HG03442 (cell line): ENCODE data around the gene ABCA2.
"Not testable (repeated sequence)": the region's sequence is repeated elsewhere in the genome, so short reads cannot be mapped to it uniquely, and the experiment has no call there.

Source experiments
- ATAC-seq: cut with Tn5 transposase; IDR thresholded peaks from one replicate; pipeline ENCODE4 v1.9.1; 2021; ENCODE audit warnings: mild to moderate bottlenecking, moderate library complexity; ENCODE audit not compliant: unreplicated experiment

ABCA2 gene

DNA sequence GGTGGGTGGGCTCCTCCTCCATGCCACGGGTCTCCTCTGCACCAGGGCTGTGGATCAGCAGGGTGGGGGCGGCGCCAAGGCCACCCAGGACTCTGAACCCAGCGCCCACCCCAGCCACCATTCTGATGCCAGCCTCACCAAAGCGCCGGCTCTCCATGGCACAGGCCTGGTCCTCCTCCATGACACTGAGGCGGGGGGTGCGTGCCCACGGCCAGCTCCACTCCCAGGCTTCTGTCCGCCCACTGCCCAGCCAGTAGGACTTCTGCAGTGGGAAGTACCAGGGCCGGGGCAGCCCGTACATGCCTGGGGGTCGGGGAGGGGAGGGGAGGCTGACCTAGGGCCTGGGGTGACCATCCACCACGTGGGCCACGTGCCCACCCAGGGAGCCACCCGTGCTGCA is 11.6 kb downstream of the ABCA2 start:
- no peak for ATAC-seq

DNA sequence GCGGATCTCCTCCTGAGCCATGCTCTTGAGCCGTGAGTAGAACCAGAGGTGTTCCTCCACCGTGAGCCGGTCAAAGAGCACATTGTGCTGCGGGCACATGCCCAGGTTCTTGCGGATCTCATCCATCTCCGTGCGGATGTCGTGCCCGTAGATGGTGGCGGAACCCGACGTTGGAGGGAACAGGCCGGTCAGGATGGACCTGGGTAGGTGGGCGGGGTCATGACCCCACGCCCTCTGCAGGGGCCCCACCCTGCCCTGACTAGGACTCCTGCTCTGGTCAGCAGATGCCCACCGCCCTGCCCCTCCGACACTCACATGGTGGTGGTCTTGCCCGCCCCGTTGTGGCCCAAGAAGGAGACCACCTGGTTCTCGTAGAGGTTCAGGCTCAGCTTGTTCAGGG is 12.1 kb downstream of the ABCA2 start:
- no peak for ATAC-seq

DNA sequence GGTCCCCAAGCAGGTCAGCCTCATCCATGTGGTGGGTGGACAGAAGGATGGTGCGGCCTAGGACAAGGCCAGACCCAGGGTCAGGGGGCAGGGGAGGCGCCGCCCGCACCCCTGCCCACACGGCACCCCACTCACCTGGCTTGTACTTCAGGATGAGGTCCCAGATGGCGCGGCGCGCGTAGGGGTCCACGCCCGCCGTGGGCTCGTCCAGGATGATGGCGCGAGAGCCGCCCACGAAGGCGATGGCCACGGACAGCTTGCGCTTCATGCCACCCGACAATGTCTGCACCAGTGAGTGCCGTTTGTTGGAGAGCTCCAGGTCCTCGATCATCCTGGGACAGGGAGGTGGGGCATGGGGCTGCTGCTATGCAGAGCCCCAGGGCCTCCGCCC is 12.5 kb downstream of the ABCA2 start:
- no peak for ATAC-seq

DNA sequence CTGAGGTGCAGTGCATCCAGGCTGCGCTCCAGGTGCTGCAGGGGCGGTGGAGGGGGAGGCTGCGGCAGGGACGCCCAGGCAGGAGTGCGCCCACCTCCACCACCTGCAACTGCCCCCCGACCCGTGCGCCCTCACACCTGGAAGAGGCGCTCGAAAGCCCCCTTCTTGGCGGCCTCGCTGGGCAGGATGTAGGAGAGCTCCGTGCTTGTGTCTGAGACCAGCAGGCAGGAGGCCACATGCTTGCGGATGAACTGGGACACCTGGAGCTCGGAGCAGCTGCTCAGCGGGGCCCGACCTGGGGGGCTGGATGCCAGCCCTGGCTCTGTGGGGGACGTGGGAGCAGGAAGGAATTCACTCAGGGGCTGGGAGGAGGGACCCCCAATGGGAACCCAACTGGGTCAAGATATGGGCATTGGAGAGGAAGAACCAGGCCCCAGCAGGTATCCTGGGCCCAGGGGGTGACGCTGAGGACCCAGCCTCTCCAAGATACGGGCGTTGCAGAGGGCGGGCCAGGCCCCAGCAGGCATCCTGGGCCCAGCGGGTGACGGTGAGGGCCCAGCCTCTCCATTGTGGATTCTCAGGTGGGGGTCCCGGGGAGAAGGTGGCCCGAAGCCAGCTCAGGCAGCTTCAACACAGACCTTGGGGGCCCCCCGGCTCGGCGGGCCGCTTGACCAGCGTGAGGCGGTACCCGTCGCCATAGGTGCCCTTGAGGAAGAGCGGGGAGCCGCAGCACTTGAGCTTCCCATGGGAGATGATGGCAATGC is 13.1 kb downstream of the ABCA2 start:
- no peak for ATAC-seq

DNA sequence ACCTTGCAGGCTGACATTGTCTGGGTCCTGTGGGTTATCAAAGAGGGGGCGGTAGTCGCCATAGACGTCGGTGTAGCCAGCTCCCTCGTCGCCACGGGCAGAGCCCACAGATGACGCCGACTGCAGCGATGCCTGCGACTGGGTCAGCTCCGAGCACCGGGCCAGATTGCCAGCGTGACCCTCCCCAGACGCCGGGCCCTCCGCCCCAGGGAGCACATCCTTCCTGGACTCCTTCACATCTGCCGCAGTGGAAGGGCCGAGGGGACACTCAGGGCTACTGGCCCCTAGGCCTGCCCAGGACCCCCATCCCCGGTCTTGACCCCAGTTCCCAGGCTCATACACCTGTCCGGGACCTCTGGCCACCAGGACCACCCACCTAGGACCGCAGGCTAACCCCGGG is 13.9 kb downstream of the ABCA2 start:
- ATAC-seq = no peak

DNA sequence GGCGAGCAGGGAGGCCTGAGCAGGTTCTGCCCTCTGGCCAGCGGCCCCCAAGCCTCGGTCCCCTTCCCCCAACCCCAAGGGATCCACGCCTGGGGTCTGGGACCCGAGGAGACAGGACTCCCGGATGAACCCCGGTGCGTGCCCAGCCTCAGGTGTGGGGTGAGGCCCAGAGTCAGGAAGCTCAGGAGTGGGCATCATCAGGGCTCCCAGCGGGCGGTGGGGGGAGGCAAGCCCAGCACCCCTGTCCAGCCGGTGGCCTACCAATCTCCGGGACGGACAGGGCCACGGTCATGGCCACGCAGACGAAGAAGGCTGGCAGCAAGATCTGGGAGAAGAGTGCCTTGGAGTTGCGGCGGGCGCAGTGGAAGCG is 14.5 kb downstream of the ABCA2 start:
- ATAC-seq = no peak

DNA sequence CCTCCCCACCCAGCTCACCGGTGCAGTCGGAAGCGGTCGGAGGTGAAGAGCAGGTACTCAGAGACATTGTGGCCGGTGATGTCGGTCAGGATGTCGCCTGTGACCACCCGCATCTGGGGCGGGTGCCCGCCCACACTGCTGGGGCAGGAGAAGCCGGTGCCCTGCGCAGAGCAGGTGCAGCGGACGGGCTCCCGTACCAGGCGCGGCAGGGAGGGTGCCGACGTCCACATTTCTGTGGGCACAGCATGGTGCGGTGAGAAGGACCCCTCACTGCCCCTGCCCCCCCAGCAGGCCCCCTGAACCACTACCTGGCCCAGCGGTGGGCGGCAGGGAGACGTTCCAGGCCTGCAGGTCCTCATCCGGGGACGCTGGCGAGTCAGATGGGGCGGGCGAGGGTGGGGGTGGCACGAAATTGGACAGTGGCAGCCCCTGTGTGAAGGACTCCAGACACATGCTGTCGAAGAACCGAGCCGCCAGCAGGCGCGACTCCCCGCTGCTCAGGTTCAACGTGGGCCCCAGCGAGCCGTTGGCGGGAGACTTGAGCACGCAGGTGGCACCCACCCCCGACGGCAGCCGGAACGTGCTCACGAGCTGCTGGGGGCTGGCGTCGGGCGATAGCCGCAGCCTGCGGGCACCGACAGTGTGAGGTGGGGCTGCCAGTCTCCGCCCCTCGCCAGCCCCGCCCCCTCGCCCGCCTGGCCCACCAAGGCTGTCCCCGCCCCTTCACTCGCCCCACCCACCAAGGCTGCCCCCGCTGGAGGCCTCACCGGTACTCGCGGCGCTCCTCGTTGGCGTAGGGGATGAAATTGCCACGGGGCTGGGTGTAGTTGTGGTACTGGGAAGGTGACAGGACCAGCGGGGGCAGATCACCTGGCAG is 15.1 kb downstream of the ABCA2 start:
- ATAC-seq = no peak

DNA sequence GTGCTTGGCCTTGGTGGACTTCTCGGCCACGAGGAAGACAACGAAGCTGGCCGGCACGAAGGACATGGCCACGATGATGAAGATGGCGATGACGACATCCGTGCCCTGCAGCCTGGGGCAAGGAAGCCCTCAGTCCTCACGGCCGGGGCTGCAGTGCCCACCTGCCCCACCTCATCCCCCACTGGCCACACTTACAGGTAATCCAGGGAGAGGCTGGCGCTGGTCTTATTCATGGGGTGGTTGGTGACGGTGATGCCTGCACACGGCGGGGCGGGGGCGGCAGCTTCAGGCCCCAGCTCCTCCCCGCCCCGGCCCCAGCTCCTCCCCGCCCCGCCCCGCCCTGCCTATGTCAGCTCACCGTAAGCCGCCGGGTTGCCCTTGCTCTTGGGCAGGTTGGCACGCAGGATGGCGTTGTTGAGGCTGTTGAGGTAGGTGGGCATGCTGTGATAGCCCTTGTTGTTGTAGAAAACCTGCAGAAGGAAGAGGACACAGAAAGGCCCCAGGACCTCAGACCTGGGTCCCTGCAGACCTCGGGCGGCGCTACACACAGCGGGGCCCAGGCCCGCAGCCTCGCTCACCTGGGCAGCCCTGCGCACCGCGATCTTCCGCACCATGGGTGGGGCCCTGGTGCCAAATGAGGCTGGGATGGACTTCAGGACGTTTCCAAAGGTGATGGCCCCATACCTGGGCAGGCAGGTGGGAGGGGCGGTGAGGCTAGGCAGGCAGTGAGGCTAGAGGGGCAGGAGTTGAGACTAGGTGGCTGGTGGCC is 15.9 kb downstream of the ABCA2 start:
- ATAC-seq = no peak

DNA sequence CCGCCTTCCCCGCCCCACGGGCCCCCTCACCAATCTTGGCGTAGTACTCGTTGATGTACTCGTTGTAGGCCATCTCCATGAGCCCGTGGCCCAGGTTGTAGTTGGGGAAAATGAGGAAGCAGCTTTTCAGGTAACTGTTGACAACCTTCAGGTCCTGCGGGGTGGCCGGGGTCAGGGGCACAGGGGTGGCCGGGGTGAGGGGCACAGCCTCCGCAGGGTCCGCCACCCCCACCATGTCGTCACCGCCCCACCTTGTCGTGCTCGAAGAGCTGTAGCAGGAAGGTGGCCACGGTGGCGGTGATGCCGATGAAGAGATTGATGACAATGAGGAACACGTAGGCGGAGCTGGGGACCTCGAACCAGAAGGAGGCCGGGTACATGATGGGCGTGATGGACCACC is 16.9 kb downstream of the ABCA2 start:
- ATAC-seq = no peak

DNA sequence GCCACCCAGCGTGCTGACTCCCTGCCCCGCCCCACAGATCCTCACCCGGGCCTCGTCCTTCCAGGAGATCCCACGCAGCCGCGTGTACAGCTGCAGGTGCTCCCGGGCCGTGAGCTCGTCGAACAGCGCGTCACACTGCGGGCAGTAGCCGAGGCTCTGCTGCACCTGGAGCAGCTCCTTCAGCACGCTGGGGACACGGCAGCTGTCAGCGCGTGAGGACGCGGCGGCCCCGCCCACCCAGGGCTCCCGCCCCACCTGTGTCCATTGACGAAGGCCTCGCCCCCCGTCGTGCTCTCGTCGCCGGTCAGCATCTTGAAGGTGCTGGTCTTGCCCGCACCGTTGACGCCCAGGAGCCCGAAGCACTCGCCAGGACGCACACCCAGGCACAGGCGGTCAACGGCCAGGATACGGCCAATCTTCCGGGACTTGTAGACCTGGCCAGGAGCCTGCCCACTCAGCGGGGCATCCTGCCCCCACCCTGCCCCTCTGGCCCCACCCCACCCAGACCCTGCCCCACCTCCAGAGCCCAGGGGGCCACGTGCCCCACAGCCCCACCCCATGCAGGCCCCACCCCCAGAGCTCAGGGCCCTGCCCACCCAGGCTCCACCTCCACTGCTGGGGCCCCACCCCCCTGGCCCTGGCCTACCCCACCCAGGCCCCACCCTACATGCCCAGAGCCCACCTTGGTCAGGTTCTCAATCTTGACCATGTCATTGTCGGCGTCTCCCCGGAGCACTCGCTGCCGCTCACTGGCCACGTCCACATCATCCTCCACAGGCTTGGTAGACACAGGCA is 17.9 kb downstream of the ABCA2 start:
- no peak for ATAC-seq

DNA sequence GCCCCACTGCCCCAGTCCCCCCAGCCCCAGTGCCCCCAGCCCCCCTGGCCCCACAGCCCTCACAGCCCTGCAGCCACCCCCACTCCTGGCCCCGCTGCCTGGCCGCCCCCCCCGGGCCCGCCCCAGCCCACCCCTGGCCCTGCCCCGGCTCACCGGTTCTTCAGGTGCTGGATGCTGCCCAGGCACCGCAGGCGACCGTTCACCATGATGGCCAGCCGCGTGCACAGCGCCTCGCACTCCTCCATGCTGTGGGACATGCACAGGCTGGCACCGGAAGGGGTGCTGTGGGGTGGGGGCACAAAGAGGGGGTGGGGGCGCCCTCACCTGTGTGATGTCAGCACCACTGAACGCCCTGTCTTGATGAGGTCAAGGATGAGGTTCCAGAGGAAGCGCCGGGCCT is 18.8 kb downstream of the ABCA2 start:
- no peak for ATAC-seq

DNA sequence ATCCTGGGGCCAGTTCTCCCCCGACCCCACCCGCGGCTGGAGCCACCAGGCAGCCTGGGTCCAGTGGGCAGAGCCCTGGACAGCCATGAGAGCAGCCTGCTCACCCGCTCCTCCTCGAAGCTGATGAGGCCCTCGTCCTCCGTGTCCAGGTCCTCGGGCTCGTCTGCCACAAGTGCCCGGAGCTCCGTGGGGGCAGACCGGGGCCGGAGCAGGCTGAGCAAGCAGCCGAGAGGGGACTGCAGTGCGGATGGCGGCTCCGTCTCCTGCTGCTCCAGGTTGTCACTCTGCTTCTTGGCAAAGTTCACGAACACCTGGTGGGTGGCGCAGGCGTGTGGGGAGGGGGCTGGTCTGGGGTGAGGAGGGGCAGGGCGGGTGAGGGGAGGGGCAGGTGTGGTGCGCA is 19.7 kb downstream of the ABCA2 start:
- ATAC-seq = no peak

DNA sequence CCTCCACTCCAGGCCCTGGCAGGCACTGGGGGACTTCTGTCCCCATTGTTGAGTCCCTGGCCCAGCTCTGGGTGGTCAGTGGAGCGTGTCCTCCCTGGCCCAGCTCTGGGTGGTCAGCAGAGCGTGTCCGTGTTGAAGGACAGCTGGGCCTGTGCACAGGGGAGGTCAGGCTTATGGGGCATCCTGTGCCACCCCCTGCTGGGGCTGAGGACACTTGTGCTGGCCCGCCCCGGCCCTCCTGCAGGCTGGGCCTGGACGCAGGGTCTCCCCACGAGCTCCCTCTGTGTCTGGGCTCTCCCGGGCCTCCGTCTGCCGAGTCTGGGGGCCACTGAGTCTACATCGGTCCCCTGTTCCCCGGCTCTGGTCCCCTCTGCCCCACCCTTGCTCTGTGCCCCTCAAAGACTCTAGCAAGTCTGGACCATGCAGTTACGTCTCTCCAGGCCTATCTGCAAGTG is 20.2 kb downstream of the ABCA2 start:
- ATAC-seq = no peak

DNA sequence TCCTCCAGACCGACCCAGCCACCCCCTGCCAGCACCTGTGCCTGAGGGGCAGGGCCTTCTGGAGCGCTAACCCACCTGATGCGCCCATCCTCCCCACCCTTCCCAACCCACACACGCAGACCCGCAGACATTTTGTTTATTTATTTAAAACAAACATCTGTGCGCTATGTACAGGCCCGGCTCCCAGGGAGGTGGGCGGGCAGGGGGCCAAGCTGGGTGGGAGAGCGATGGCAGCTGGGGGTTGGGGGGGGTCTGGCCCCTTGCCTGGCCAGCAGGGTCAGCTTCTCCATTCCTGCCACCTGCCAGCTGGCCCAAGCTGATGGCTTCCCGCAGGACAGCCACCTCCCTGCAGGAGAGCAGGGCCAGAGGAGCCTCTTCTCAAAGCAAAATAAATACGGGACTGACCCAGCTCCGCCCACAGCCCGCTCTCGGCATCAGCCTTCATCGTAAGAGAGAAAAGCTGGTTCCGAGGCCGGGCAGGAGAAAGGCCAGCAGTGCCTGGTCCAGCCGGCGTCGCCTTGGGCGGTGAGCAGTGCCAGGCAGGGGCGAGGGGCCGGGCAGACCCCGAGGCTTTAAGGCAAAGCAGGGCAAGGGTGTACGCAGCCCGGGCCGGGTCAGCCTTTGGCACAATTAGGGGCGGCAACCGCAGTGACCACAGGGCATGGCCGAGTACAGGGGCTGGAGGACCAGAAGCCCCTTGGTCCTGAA is 20.8 kb downstream of the ABCA2 start:
- ATAC-seq = no peak

DNA sequence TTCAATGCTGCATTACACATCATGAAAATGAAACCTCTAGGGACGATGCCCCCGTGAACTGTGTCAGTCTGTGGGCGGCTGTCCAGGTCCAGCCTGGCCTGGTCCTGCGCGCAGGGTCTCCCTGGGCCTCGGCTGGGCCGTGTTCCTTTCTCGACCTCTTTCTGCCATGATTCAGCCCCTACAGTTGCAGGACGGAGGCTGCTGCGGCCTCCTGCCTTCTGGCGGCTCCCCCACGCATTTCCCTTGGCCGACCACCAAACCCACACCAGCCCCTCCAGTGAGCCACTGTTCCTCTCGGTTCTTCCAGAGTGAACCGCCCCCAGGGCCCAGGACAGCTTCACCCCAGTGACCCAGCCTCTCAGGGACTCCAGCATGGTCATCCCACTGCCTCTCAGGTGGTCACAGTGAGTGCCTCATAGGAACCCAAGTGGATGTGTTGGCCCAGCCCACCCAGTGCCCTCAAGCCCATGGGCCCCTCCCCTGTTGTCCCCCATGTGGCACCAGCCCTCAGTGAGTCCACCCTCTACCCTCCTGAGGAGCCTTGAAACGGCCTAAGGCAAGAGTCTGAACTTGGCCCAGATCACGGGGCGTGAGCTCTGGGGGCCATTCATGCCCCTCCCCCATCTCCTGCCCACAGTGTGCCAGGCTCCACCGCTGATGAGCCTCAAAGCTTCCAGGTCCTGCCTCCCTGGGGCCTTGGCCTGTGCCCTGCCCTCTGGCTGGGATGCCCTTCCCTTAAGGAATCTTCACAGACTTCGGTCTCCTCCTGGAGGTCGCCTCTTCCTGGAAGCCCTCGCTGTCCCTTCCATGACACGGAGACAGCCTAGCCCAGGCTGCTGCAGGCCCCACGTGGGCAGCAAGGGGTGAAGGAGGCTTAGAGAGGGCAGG is 21.7 kb downstream of the ABCA2 start:
- ATAC-seq = no peak

DNA sequence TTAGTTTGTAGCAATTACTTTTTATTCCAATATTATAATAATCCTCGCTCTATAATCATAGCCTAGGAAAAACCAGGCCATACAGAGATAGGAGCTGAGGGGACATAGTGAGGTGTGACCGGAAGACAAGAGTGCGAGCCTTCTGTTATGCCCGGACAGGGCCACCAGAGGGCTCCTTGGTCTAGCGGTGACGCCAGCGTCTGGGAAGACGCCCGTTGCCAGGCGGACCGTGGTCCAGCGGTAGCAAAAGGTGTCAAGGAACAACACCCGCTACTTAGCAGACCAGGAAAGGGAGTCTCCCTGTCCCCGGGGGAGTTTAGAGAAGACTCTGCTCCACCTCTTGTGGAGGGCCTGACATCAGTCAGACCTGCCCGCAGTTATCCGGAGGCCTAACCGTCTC is 23.8 kb downstream of the ABCA2 start:
- ATAC-seq = not testable (repeated sequence)

DNA sequence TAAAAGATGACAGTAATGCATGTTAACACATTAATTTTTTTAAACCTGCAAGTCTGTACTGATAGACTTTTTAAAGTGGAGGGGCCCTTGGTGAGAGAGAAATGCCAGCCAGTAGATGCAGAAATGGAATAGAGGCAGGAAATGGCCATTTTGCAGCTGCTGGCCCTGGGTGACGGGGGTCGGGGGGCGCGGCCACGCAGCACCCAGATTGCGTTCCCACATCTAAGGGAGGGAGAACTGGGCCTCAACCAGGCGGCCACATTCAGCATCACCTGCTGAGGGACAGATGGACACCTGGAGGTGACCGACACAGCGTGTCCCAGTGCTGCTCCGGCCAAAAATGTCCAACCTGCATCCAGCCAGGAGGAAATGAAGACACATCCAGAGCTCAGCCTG is 25.4 kb downstream of the ABCA2 start:
- ATAC-seq = no peak

DNA sequence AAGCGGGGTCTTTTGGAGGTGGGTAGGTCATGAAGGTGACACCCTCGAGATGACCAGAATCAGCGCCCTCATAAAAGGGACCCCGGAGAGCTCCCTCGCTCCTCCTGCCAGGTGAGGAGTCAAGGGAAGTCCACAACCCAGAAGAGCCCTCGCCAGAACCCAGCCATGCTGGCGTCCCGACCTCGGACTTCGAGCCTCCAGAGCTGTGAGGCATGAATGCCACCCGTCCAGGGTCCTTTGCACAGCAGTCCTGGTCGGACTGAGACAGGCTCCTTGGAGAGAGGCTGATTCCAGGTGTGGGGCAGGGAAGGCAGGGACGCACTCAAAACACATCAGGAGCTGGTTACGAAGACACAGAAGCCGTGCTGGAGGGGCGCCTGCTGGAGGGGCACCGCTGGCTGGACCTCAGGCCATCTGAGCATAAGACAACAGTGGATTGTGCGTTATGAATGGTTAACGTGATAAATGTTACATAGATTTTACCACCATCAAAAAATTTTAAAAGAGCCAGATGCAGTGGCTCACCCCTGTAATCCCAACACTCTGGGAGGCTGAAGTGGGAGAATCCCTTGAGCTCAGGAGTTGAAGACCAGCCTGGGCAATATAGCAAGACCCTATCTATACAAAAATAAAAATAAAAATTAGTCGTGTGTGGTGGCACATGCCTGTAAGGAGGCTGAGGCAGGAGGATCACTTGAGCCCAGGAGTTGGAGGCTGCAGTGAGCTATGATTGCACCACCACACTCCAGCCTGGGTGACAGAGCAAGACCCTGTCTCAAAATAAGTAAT is 26.0 kb downstream of the ABCA2 start:
- ATAC-seq = no peak
